GM12878 (cell line): Measurements from ENCODE around the gene NAALADL2. TPM values are rescaled to one million over a fixed set of nuclear protein-coding genes. Genes with fewer than 3 reads are reported as not detected.

Experiments used
- ATAC-seq: fragments of 200-7000 bp; cut with Tn5 transposase; 3 replicates; pipeline ENCODE4 v1.9.1; 2020; ENCODE audit warnings: mild to moderate bottlenecking, moderate library complexity
- BruUV-seq: library from RNA; stranded (reverse); fragments of 400-500 nt; replicated peaks from 2 replicates; lab custom pipeline; 2021; lab: Mats Ljungman, UMichigan
- CTCF ChIA-PET: fragments of 300-600 bp; sonication (Branson Sonifier 250); formaldehyde crosslinking; extraction: SDS; loops from one replicate; lab custom pipeline; 2021; ENCODE audit warnings: inconsistent platforms; lab: Yijun Ruan, JAX
- POLR2A ChIA-PET: fragments of 350-600 bp; formaldehyde crosslinking; extraction: SDS; loops from one replicate; lab custom pipeline; 2021; ENCODE audit warnings: inconsistent platforms; lab: Charles Lee
- RAD21 ChIA-PET: fragments of 300-600 bp; sonication (Branson Sonifier 250); formaldehyde crosslinking; loops from one replicate; lab custom pipeline; 2023; ENCODE audit warnings: antibody characterized with exemption; ENCODE audit not compliant: unreplicated experiment; lab: Charles Lee
- SMC1A ChIA-PET: fragments of 300-600 bp; sonication (Branson Sonifier 250); formaldehyde crosslinking; loops from one replicate; lab custom pipeline; 2023; ENCODE audit not compliant: unreplicated experiment, uncharacterized antibody; lab: Charles Lee
- DNase-seq: peaks from one replicate; pipeline ENCODE4 v3.0.0-alpha.2; 2011; ENCODE audit warnings: low read depth, low spot score
- FAIRE-seq: peaks from 3 replicates; lab custom pipeline; 2011; peaks lifted over from hg19 to GRCh38; lab: Jason Lieb, UNC
- H2AFZ ChIP-seq: 2 replicates; pipeline ENCODE4 v1.6.0; 2011; ENCODE audit warnings: low read depth, low read length, control low read depth; ENCODE audit not compliant: control insufficient read depth
- H3K27ac ChIP-seq: 2 replicates; pipeline ENCODE4 v1.5.1; 2011; ENCODE audit warnings: control low read depth; ENCODE audit not compliant: control insufficient read depth, insufficient read depth
- H3K27me3 ChIP-seq, 2 experiments: replicated peaks in 1 of 2; 2 replicates each; pipeline versions ENCODE4 v1.6.0 to v1.6.1; 2011; ENCODE audit warnings: low read length in 1 of 2; ENCODE audit not compliant: control insufficient read depth in 2 of 2, insufficient read depth in 2 of 2
- H3K36me3 ChIP-seq, 2 experiments: 2 replicates each; pipeline ENCODE4 v1.5.1; 2011; ENCODE audit warnings: low read length in 1 of 2; ENCODE audit not compliant: control insufficient read depth in 2 of 2, insufficient read depth in 2 of 2
- H3K4me1 ChIP-seq: 2 replicates; pipeline ENCODE4 v1.6.1; 2011; ENCODE audit warnings: mild to moderate bottlenecking, low read length, moderate library complexity, mixed read lengths; ENCODE audit not compliant: control insufficient read depth, insufficient read depth
- H3K4me2 ChIP-seq: 2 replicates; pipeline ENCODE4 v1.6.0; 2011; ENCODE audit warnings: control low read depth; ENCODE audit not compliant: control insufficient read depth, insufficient read depth
- H3K4me3 ChIP-seq: fragments of 200-600 bp; sonication (generic); 2 replicates; pipeline ENCODE4 v1.5.1; 2016
- H3K79me2 ChIP-seq: 2 replicates; pipeline ENCODE4 v1.6.0; 2011; ENCODE audit warnings: low read length; ENCODE audit not compliant: control insufficient read depth, insufficient read depth
- H3K9ac ChIP-seq: 2 replicates; pipeline ENCODE4 v1.8.0; 2011; ENCODE audit warnings: low read length, control low read depth, mixed read lengths; ENCODE audit not compliant: control insufficient read depth, insufficient read depth
- H3K9me3 ChIP-seq: replicated peaks from 3 replicates; pipeline ENCODE4 v1.5.1; 2011; ENCODE audit warnings: mild to moderate bottlenecking, low read length; ENCODE audit not compliant: control insufficient read depth, insufficient read depth
- H4K20me1 ChIP-seq: 2 replicates; pipeline ENCODE4 v1.6.0; 2011; ENCODE audit not compliant: control insufficient read depth, insufficient read depth
- BACH1 ChIP-seq: fragments of 450-650 bp; IDR thresholded peaks from 2 replicates; pipeline ENCODE4 v1.6.1; 2017; ENCODE audit warnings: mild to moderate bottlenecking, borderline replicate concordance
- CEBPB ChIP-seq, 2 experiments: fragments of 150-350 bp in 1 of 2; IDR thresholded peaks; 2 replicates each; pipeline ENCODE4 v1.6.1; 2012 to 2014; ENCODE audit warnings: low read depth in 2 of 2, low read length in 2 of 2, borderline replicate concordance in 1 of 2, inconsistent platforms in 1 of 2
- CHD4 ChIP-seq: fragments of 200-600 bp; sonication (generic); IDR thresholded peaks from 2 replicates; pipeline ENCODE4 v1.6.1; 2016; ENCODE audit warnings: mild to moderate bottlenecking
- KAT2A ChIP-seq: conservative IDR thresholded peaks from 2 replicates; pipeline ENCODE4 v1.6.1; 2011; ENCODE audit warnings: low read depth, low read length; ENCODE audit not compliant: control insufficient read depth
- NFYB ChIP-seq: IDR thresholded peaks from 2 replicates; pipeline ENCODE4 v1.6.1; 2011; ENCODE audit warnings: low read depth, mild to moderate bottlenecking, low read length, improper control_type of control experiment, moderate library complexity; ENCODE audit not compliant: insufficient read depth
- POLR2A ChIP-seq: IDR thresholded peaks from 2 replicates; pipeline ENCODE4 v1.6.1; 2011; ENCODE audit warnings: low read depth, mild to moderate bottlenecking, low read length
- RCOR1 ChIP-seq: conservative IDR thresholded peaks from 2 replicates; pipeline ENCODE4 v1.6.1; 2012; ENCODE audit warnings: low read depth, low read length, improper control_type of control experiment
- RUNX3 ChIP-seq: IDR thresholded peaks from 2 replicates; pipeline ENCODE4 v1.6.1; 2012; ENCODE audit warnings: low read length, inconsistent platforms
- SP1 ChIP-seq: IDR thresholded peaks from one replicate; pipeline ENCODE4 v1.6.1; 2011; ENCODE audit warnings: low read depth, low read length
- SUPT20H ChIP-seq: IDR thresholded peaks from 2 replicates; pipeline ENCODE4 v1.6.1; 2011; ENCODE audit warnings: low read depth, mild to moderate bottlenecking, low read length, moderate library complexity, borderline replicate concordance; ENCODE audit not compliant: control insufficient read depth
- TAF1 ChIP-seq: IDR thresholded peaks from 2 replicates; pipeline ENCODE4 v1.6.1; 2011; ENCODE audit warnings: mild to moderate bottlenecking, low read depth, low read length, borderline replicate concordance
- ZNF274 ChIP-seq: IDR thresholded peaks from one replicate; pipeline ENCODE4 v1.8.0; 2011; ENCODE audit not compliant: insufficient read length, insufficient read depth
- ZNF384 ChIP-seq: IDR thresholded peaks from 2 replicates; pipeline ENCODE4 v1.6.1; 2012; ENCODE audit warnings: low read depth, mild to moderate bottlenecking, low read length, improper control_type of control experiment, borderline replicate concordance
- WGBS: methylation state at CpG from one replicate; pipeline ENCODE4 v1.1.6; 2016; ENCODE audit warnings: low lambda C conversion rate; ENCODE audit not compliant: insufficient replicate concordance, insufficient coverage; ENCODE audit errors: missing lambda C conversion rate; 5-methylcytosine and 5-hydroxymethylcytosine counted together
- in situ Hi-C: fragments of 300-500 bp; cut with MboI; formaldehyde crosslinking; loops from 9 replicates; pipeline ENCODE4 v1.14.3; 2018; ENCODE audit warnings: mixed read lengths
- intact Hi-C: fragments of 100-400 bp; cut with micrococcal nuclease; formaldehyde crosslinking; loops from one replicate; pipeline ENCODE4 v1.14.2; 2022; ENCODE audit not compliant: unreplicated experiment
- polyA plus RNA-seq, 11 experiments: library from polyadenylated mRNA; depleted of rRNA in 4 of 11; unstranded in 6 of 11; stranded (reverse) in 5 of 11; fragments of >200 nt; fragmentation: Nextera tagmentation in 4 of 11; fragmentation: Illumina TruSeq in 1 of 11; extraction: Ambion mirVana in 4 of 11; extraction: Trizol in 1 of 11; gene quantifications; 1 replicate in 1 of 11; 2 replicates in 10 of 11; pipeline versions ENCODE4 v1.2.1 to v1.2.3, GENCODE V29; 2011 to 2016; ENCODE audit warnings: inconsistent platforms in 2 of 11, missing spikeins in 2 of 11, low read depth in 1 of 11
- total RNA-seq, 4 experiments: library from RNA; depleted of rRNA in 3 of 4; stranded (reverse); fragments of >200 nt in 3 of 4; fragmentation: Illumina TruSeq in 1 of 4; extraction: Trizol in 1 of 4; gene quantifications; 2 replicates each; pipeline versions ENCODE4 v1.2.1 to v1.2.3, GENCODE V29; 2013 to 2021
- TF ChIP-seq, protein P1 (sequence below): fragments of 450-650 bp; formaldehyde crosslinking; IDR thresholded peaks from 2 replicates; pipeline ENCODE4 v1.5.0; 2022; ENCODE audit warnings: mild to moderate bottlenecking, missing genetic modification characterization
- TF ChIP-seq, protein P2 (sequence below): fragments of 150-350 bp; IDR thresholded peaks from 2 replicates; pipeline ENCODE4 v1.6.1; 2016; ENCODE audit warnings: low read depth, low read length
- TF ChIP-seq, protein P3 (sequence below), 3 experiments: IDR thresholded peaks in 2 of 3; conservative IDR thresholded peaks in 1 of 3; 2 replicates each; pipeline ENCODE4 v1.5.1; 2011; ENCODE audit warnings: low read depth in 3 of 3, low read length in 3 of 3, mild to moderate bottlenecking in 3 of 3, control low read depth in 2 of 3, moderate library complexity in 2 of 3, inconsistent platforms in 1 of 3, mixed read lengths in 1 of 3; ENCODE audit not compliant: control insufficient read depth in 2 of 3, insufficient read depth in 1 of 3; ENCODE audit errors: extremely low read depth in 1 of 3

NAALADL2 gene
- total and polyA plus RNA-seq, 10 of the 15 experiments (the other 5 are each of a cell fraction or from before 2014, with no cell fraction given) = 0.06 to 10.8 (median 0.46) TPM

DNA sequence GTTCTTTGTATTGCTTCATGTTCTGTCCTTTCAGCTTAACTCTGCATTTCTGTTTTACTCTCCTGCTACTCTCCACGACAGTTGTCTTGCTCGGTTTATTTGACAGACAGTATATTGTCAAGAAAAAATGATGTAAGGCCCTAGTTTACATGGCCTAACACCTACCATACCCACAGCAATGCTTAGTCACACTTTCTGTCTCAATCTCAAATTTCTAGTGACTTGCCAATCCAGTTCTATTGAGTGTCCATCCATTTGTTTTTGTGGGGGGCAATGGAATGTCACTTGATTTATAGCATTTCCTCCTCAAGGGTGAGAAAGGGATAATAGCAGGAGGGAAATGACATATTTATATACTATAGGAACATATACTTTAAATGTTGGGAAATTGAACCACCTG is 676.2 kb downstream of the NAALADL2 start:
- no peaks in the 10 kb centered on the region for H3K9me3 ChIP-seq
- ChIA-PET CTCF (no interaction called here), SMC1A (no interaction called here), RAD21 (no interaction called here), POLR2A (no interaction called here)
- no TSS peak for BruUV-seq
- H3K9ac ChIP-seq = no peak overlapping the region
- TF ChIP-seq CEBPB (IDR thresholded peaks at IDR 0.05; ENCODE audit: borderline replicate concordance in 1 of 2, low read depth in 2 of 2, low read length in 2 of 2) = no peak
- TF ChIP-seq, protein P1, sequence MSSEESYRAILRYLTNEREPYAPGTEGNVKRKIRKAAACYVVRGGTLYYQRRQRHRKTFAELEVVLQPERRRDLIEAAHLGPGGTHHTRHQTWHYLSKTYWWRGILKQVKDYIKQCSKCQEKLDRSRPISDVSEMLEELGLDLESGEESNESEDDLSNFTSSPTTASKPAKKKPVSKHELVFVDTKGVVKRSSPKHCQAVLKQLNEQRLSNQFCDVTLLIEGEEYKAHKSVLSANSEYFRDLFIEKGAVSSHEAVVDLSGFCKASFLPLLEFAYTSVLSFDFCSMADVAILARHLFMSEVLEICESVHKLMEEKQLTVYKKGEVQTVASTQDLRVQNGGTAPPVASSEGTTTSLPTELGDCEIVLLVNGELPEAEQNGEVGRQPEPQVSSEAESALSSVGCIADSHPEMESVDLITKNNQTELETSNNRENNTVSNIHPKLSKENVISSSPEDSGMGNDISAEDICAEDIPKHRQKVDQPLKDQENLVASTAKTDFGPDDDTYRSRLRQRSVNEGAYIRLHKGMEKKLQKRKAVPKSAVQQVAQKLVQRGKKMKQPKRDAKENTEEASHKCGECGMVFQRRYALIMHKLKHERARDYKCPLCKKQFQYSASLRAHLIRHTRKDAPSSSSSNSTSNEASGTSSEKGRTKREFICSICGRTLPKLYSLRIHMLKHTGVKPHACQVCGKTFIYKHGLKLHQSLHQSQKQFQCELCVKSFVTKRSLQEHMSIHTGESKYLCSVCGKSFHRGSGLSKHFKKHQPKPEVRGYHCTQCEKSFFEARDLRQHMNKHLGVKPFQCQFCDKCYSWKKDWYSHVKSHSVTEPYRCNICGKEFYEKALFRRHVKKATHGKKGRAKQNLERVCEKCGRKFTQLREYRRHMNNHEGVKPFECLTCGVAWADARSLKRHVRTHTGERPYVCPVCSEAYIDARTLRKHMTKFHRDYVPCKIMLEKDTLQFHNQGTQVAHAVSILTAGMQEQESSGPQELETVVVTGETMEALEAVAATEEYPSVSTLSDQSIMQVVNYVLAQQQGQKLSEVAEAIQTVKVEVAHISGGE (CRISPR knock-in tag) = no peak
- no peak for TF ChIP-seq SP1
- TF ChIP-seq POLR2A = no peak
- TF ChIP-seq KAT2A = no peak
- TF ChIP-seq ZNF274 = no peak
- TF ChIP-seq, protein P2, sequence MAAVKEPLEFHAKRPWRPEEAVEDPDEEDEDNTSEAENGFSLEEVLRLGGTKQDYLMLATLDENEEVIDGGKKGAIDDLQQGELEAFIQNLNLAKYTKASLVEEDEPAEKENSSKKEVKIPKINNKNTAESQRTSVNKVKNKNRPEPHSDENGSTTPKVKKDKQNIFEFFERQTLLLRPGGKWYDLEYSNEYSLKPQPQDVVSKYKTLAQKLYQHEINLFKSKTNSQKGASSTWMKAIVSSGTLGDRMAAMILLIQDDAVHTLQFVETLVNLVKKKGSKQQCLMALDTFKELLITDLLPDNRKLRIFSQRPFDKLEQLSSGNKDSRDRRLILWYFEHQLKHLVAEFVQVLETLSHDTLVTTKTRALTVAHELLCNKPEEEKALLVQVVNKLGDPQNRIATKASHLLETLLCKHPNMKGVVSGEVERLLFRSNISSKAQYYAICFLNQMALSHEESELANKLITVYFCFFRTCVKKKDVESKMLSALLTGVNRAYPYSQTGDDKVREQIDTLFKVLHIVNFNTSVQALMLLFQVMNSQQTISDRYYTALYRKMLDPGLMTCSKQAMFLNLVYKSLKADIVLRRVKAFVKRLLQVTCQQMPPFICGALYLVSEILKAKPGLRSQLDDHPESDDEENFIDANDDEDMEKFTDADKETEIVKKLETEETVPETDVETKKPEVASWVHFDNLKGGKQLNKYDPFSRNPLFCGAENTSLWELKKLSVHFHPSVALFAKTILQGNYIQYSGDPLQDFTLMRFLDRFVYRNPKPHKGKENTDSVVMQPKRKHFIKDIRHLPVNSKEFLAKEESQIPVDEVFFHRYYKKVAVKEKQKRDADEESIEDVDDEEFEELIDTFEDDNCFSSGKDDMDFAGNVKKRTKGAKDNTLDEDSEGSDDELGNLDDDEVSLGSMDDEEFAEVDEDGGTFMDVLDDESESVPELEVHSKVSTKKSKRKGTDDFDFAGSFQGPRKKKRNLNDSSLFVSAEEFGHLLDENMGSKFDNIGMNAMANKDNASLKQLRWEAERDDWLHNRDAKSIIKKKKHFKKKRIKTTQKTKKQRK = no peak
- no peak for TF ChIP-seq RUNX3
- TF ChIP-seq CHD4 = no peak
- TF ChIP-seq, protein P3, sequence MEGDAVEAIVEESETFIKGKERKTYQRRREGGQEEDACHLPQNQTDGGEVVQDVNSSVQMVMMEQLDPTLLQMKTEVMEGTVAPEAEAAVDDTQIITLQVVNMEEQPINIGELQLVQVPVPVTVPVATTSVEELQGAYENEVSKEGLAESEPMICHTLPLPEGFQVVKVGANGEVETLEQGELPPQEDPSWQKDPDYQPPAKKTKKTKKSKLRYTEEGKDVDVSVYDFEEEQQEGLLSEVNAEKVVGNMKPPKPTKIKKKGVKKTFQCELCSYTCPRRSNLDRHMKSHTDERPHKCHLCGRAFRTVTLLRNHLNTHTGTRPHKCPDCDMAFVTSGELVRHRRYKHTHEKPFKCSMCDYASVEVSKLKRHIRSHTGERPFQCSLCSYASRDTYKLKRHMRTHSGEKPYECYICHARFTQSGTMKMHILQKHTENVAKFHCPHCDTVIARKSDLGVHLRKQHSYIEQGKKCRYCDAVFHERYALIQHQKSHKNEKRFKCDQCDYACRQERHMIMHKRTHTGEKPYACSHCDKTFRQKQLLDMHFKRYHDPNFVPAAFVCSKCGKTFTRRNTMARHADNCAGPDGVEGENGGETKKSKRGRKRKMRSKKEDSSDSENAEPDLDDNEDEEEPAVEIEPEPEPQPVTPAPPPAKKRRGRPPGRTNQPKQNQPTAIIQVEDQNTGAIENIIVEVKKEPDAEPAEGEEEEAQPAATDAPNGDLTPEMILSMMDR (IDR thresholded peaks at IDR 0.05 in 2 of 3, conservative IDR thresholded peaks at IDR 0.05 in 1 of 3; ENCODE audit: control insufficient read depth in 2 of 3, extremely low read depth in 1 of 3, insufficient read depth in 1 of 3, low read depth in 3 of 3, low read length in 3 of 3) = no peak
- no peak for TF ChIP-seq BACH1
- no peak for TF ChIP-seq RCOR1
- TF ChIP-seq SUPT20H = no peak
- no peak for TF ChIP-seq ZNF384
- TF ChIP-seq TAF1 = no peak
- TF ChIP-seq NFYB = no peak
- no peaks in the 10 kb centered on the region for H3K79me2 ChIP-seq
- DNase-seq (no peak), FAIRE-seq (no peak), ATAC-seq (no peak)
- no peaks in the 10 kb centered on the region for H4K20me1 ChIP-seq
- intact Hi-C loops = no loop called here
- no peaks in the 10 kb centered on the region for H3K27me3 ChIP-seq
- H3K4me1 ChIP-seq = no peaks in the 10 kb centered on the region
- no peak overlapping the region for H3K4me2 ChIP-seq
- no peaks in the 10 kb centered on the region for H3K36me3 ChIP-seq
- WGBS = 5% methylated on average over 2 of the region's 2 CpGs
- no peak overlapping the region for H3K27ac ChIP-seq
- H2AFZ ChIP-seq = no peak overlapping the region
- H3K4me3 ChIP-seq = no peak overlapping the region
- in situ Hi-C loops = no loop called here
